SK-N-SH (cell line): ENCODE measurements around the gene C17orf67. TPM values are rescaled to one million over a fixed set of nuclear protein-coding genes. Genes with fewer than 3 reads are reported as not detected.
A peak's percentile ranks its signal among the peaks of the same experiment; 100 is the strongest.

Experiments
- CTCF ChIA-PET: fragments of 300-600, 350-600 bp; formaldehyde crosslinking; extraction: SDS; loops from one replicate; lab custom pipeline; 2021; lab: Yijun Ruan, JAX
- POLR2A ChIA-PET: fragments of 350-600 bp; sonication (Branson Sonifier 250); formaldehyde crosslinking; extraction: SDS; loops from one replicate; lab custom pipeline; 2020; ENCODE audit warnings: antibody characterized with exemption, inconsistent platforms; lab: Yijun Ruan, JAX
- DNase-seq: peaks from one replicate; pipeline ENCODE4 v3.0.0; 2012
- H2AFZ ChIP-seq: fragments of 200-600 bp; sonication (generic); 2 replicates; pipeline ENCODE4 v1.8.1; 2016; ENCODE audit warnings: antibody characterized with exemption, mild to moderate bottlenecking, low read depth
- H3F3A ChIP-seq: fragments of 200-600 bp; sonication (generic); replicated peaks from 2 replicates; pipeline ENCODE3; 2016; ENCODE audit warnings: antibody characterized with exemption, mild to moderate bottlenecking; ENCODE audit not compliant: insufficient read depth
- H3K27ac ChIP-seq, 2 experiments: fragments of 200-500 bp in 1 of 2; fragments of 200-600 bp in 1 of 2; sonication (Bioruptor generic) in 1 of 2; sonication (generic), shearing (Covaris generic) in 1 of 2; 2 replicates each; pipeline versions ENCODE4 v1.5.1 to v1.6.1; 2014 to 2016; ENCODE audit warnings: low read depth in 2 of 2, inconsistent platforms in 1 of 2, low read length in 1 of 2, mild to moderate bottlenecking in 1 of 2, mixed read lengths in 1 of 2
- H3K27me3 ChIP-seq: fragments of 200-600 bp; sonication (generic), shearing (Covaris generic); 2 replicates; pipeline ENCODE4 v1.6.1; 2016; ENCODE audit warnings: mixed run types; ENCODE audit not compliant: insufficient read depth
- H3K36me3 ChIP-seq, 2 experiments: fragments of 200-500 bp in 1 of 2; fragments of 200-600 bp in 1 of 2; sonication (Bioruptor generic) in 1 of 2; sonication (generic) in 1 of 2; replicated peaks in 1 of 2; 2 replicates each; pipeline versions ENCODE3 to v1.5.1; 2014 to 2016; ENCODE audit warnings: low read length in 1 of 2, mild to moderate bottlenecking in 1 of 2; ENCODE audit not compliant: insufficient read depth in 2 of 2, control insufficient read depth in 1 of 2
- H3K4me1 ChIP-seq, 2 experiments: fragments of 200-500 bp in 1 of 2; fragments of 200-600 bp in 1 of 2; sonication (Bioruptor generic) in 1 of 2; sonication (generic), shearing (Covaris generic) in 1 of 2; 2 replicates each; pipeline versions ENCODE4 v1.5.1 to v1.6.1; 2014 to 2016; ENCODE audit warnings: low read depth in 1 of 2, low read length in 1 of 2, mixed run types in 1 of 2; ENCODE audit not compliant: insufficient read depth in 2 of 2, control insufficient read depth in 1 of 2
- H3K4me2 ChIP-seq: fragments of 200-600 bp; sonication (generic), shearing (Covaris generic); 2 replicates; pipeline ENCODE4 v1.6.1; 2017; ENCODE audit warnings: mixed run types
- H3K4me3 ChIP-seq, 2 experiments: fragments of 200-500 bp in 1 of 2; fragments of 200-600 bp in 1 of 2; sonication (Bioruptor generic) in 1 of 2; sonication (generic), shearing (Covaris generic) in 1 of 2; 2 replicates each; pipeline versions ENCODE4 v1.5.1 to v1.8.1; 2014 to 2016; ENCODE audit warnings: low read depth in 2 of 2, inconsistent platforms in 1 of 2, low read length in 1 of 2, mild to moderate bottlenecking in 1 of 2, mixed read lengths in 1 of 2, moderate library complexity in 1 of 2
- H3K79me2 ChIP-seq: fragments of 200-600 bp; sonication (generic); 2 replicates; pipeline ENCODE4 v1.8.1; 2017; ENCODE audit warnings: mild to moderate bottlenecking; ENCODE audit not compliant: insufficient read depth
- H3K9ac ChIP-seq: fragments of 200-600 bp; sonication (generic); 2 replicates; pipeline ENCODE4 v1.6.1; 2017; ENCODE audit warnings: mixed run types
- H3K9me2 ChIP-seq: fragments of 200-600 bp; sonication (generic); 2 replicates; pipeline ENCODE4 v1.6.1; 2017; ENCODE audit warnings: mixed run types
- H3K9me3 ChIP-seq: fragments of 200-600 bp; sonication (generic); 2 replicates; pipeline ENCODE4 v1.6.1; 2017; ENCODE audit warnings: mixed run types, mild to moderate bottlenecking, moderate library complexity
- H4K20me1 ChIP-seq: fragments of 200-600 bp; sonication (generic); 2 replicates; pipeline ENCODE4 v1.6.1; 2017; ENCODE audit warnings: mild to moderate bottlenecking, mixed run types; ENCODE audit not compliant: insufficient read depth
- CHD2 ChIP-seq: fragments of 150-350 bp; IDR thresholded peaks from 2 replicates; pipeline ENCODE4 v1.6.1; 2018; ENCODE audit warnings: low read length; ENCODE audit not compliant: partially characterized antibody
- CTCF ChIP-seq: fragments of 200-600 bp; sonication (generic); IDR thresholded peaks from 2 replicates; pipeline ENCODE4 v1.6.1; 2017; ENCODE audit warnings: antibody characterized with exemption, mild to moderate bottlenecking, moderate library complexity
- ELF1 ChIP-seq: IDR thresholded peaks from 2 replicates; pipeline ENCODE4 v1.4.0; 2012
- FOSL2 ChIP-seq: IDR thresholded peaks from 2 replicates; pipeline ENCODE4 v1.4.0; 2012; ENCODE audit warnings: low read depth, mild to moderate bottlenecking, moderate library complexity, borderline replicate concordance
- JUND ChIP-seq: IDR thresholded peaks from 2 replicates; pipeline ENCODE4 v1.4.0; 2012
- MXI1 ChIP-seq: IDR thresholded peaks from 2 replicates; pipeline ENCODE4 v1.6.1; 2012; ENCODE audit warnings: mild to moderate bottlenecking, low read depth, low read length, improper control_type of control experiment
- NFIC ChIP-seq: IDR thresholded peaks from 2 replicates; pipeline ENCODE4 v1.4.0; 2012; ENCODE audit warnings: borderline replicate concordance
- POLR2AphosphoS5 ChIP-seq: IDR thresholded peaks from 2 replicates; pipeline ENCODE4 v1.6.1; 2012; ENCODE audit warnings: low read depth, low read length
- RAD21 ChIP-seq: IDR thresholded peaks from 2 replicates; pipeline ENCODE4 v1.6.1; 2012; ENCODE audit warnings: mild to moderate bottlenecking, low read length
- REST ChIP-seq: IDR thresholded peaks from 2 replicates; pipeline ENCODE4 v1.6.1; 2012; ENCODE audit warnings: mild to moderate bottlenecking, low read depth, low read length, moderate library complexity
- RFX5 ChIP-seq: IDR thresholded peaks from 2 replicates; pipeline ENCODE4 v1.6.1; 2012; ENCODE audit warnings: mild to moderate bottlenecking, improper control_type of control experiment, low read length
- RXRA ChIP-seq: IDR thresholded peaks from 2 replicates; pipeline ENCODE4 v1.4.0; 2012; ENCODE audit warnings: low read depth, mild to moderate bottlenecking, borderline replicate concordance
- SIN3A ChIP-seq: IDR thresholded peaks from 2 replicates; pipeline ENCODE4 v1.6.1; 2012; ENCODE audit warnings: low read depth, mild to moderate bottlenecking, low read length, moderate library complexity, borderline replicate concordance
- TAF1 ChIP-seq: IDR thresholded peaks from 2 replicates; pipeline ENCODE4 v1.6.1; 2012; ENCODE audit warnings: low read depth, mild to moderate bottlenecking, low read length, moderate library complexity, borderline replicate concordance
- USF2 ChIP-seq: fragments of 150-350 bp; IDR thresholded peaks from 2 replicates; pipeline ENCODE4 v1.6.1; 2017; ENCODE audit warnings: antibody characterized with exemption, low read length, low read depth, borderline replicate concordance
- YY1 ChIP-seq: IDR thresholded peaks from 2 replicates; pipeline ENCODE4 v1.4.0; 2012; ENCODE audit warnings: low read depth, mild to moderate bottlenecking
- WGBS: methylation state at CpG from one replicate; pipeline ENCODE4 v1.1.6; 2017; ENCODE audit warnings: low lambda C conversion rate; 5-methylcytosine and 5-hydroxymethylcytosine counted together
- polyA plus RNA-seq, 3 experiments: library from polyadenylated mRNA; depleted of rRNA; stranded (reverse); fragments of >200 nt; gene quantifications; 2 replicates each; pipeline ENCODE4 v1.2.3, GENCODE V29; 2012
- TF ChIP-seq, protein P1 (sequence below): fragments of 150-350 bp; IDR thresholded peaks from 2 replicates; pipeline ENCODE4 v1.6.1; 2016; ENCODE audit warnings: mild to moderate bottlenecking, low read depth, low read length
- TF ChIP-seq, protein P2 (sequence below): IDR thresholded peaks from 2 replicates; pipeline ENCODE4 v1.4.0; 2012; ENCODE audit warnings: low read depth, borderline replicate concordance
- TF ChIP-seq, protein P3 (sequence below): IDR thresholded peaks from 2 replicates; pipeline ENCODE4 v1.4.0; 2012; ENCODE audit warnings: low read depth
- TF ChIP-seq, protein P4 (sequence below): IDR thresholded peaks from 2 replicates; pipeline ENCODE4; 2012

C17orf67 gene
- polyA plus RNA-seq, 1 of the 3 experiments (the other 2 are of a cell fraction): 1.7 TPM

DNA sequence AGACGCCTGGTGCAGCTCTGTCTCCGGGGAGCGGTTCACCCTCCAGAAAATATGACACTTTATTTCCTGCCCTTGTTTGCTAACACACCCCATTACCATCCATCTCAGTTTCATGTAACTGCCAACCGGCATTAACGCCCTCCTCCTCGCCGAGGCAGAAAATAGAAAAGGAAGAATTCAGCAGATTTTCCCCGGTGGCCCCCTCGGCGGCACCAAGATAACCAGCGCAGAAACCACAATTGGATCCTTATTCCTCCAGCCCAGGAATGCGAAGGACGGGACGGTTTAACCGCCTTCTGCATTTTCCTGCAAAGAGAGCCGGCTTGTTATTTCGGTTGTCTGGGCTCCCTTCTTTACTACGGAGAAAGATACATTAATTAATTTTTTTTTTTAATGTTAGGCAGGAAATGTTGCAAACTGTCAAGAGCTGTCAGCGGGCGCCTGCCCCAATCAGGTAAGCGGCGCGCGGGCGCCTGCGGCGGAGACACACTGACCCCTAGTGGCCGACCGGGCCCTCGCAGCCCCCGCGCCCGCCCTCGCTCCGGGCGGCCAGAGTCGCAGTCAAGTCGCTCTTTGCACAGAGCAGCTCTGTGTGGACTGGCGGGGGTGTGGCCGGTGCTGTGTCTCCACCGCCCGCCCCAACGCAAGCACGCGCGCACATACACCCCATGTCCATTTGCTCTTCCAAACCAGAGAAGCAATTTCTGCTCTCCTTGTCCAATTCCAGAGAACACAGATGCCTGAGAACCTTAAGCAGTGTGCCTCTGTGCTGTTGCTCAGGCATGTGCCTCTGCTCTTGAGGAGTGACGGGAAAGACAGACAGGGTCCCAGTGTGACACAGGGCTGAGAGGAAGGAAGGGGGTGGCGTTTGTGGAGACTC, 53.6 kb downstream of the C17orf67 start:
- 2% methylated on average over 45 of the region's 48 CpGs for WGBS
- peak overlapping the region; percentile 87 for H3K4me2 ChIP-seq
- POLR2A ChIA-PET: no interaction called here
- TF ChIP-seq USF2 (no peak), RAD21 (peak; percentile 85), MXI1 (peak; percentile 68), CTCF (peak; percentile 100), RXRA (no peak), SIN3A (peak; percentile 83; the same call in 1 of the 2 replicates), POLR2AphosphoS5 (no peak), ELF1 (no peak), YY1 (peak; percentile 30; the same call in 1 of the 2 replicates), JUND (no peak), NFIC (no peak), CHD2 (no peak), FOSL2 (no peak), RFX5 (no peak), TAF1 (no peak), REST (no peak)
- TF ChIP-seq, protein P1, sequence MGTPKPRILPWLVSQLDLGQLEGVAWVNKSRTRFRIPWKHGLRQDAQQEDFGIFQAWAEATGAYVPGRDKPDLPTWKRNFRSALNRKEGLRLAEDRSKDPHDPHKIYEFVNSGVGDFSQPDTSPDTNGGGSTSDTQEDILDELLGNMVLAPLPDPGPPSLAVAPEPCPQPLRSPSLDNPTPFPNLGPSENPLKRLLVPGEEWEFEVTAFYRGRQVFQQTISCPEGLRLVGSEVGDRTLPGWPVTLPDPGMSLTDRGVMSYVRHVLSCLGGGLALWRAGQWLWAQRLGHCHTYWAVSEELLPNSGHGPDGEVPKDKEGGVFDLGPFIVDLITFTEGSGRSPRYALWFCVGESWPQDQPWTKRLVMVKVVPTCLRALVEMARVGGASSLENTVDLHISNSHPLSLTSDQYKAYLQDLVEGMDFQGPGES: no peak
- TF ChIP-seq, protein P2, sequence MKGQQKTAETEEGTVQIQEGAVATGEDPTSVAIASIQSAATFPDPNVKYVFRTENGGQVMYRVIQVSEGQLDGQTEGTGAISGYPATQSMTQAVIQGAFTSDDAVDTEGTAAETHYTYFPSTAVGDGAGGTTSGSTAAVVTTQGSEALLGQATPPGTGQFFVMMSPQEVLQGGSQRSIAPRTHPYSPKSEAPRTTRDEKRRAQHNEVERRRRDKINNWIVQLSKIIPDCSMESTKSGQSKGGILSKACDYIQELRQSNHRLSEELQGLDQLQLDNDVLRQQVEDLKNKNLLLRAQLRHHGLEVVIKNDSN: no peak
- TF ChIP-seq, protein P3, sequence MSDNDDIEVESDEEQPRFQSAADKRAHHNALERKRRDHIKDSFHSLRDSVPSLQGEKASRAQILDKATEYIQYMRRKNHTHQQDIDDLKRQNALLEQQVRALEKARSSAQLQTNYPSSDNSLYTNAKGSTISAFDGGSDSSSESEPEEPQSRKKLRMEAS: peak; percentile 51
- TF ChIP-seq, protein P4, sequence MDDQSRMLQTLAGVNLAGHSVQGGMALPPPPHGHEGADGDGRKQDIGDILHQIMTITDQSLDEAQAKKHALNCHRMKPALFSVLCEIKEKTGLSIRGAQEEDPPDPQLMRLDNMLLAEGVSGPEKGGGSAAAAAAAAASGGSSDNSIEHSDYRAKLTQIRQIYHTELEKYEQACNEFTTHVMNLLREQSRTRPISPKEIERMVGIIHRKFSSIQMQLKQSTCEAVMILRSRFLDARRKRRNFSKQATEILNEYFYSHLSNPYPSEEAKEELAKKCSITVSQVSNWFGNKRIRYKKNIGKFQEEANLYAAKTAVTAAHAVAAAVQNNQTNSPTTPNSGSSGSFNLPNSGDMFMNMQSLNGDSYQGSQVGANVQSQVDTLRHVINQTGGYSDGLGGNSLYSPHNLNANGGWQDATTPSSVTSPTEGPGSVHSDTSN: peak; percentile 52; the same call in 1 of the 2 replicates

More for the DNA sequence above, 53.6 kb downstream of the C17orf67 start:
- no peaks in the 10 kb centered on the region for H3K9me3 ChIP-seq
- H3K79me2 ChIP-seq: no peaks in the 10 kb centered on the region
- H4K20me1 ChIP-seq: no peaks in the 10 kb centered on the region
- no peaks in the 10 kb centered on the region for H3K36me3 ChIP-seq
- H3K27me3 ChIP-seq: no peaks in the 10 kb centered on the region
- peaks cover 4 to 8% of the 10 kb centered on the region in 2 experiments; a peak in 2 of 4 replicates for H3K4me1 ChIP-seq
- CTCF ChIA-PET: interaction anchor here (0.6 to 4.9 kb wide), 79 partner anchors 9 to 981 kb away, joined by 3 to 63 read pairs (median 4); partner anchors contain the start of genes NOG and SCPEP1
- no peaks in the 10 kb centered on the region for H3K9me2 ChIP-seq
- H3K9ac ChIP-seq: no peak overlapping the region; the same call in 1 of the 2 replicates
- peak; percentile 93 for DNase-seq
- peak overlapping the region; percentile 87; the same call in 1 of the 2 replicates for H2AFZ ChIP-seq
- H3K4me3 ChIP-seq: peak overlapping the region; percentile 45 to 61
- peaks cover 7% of the 10 kb centered on the region for H3F3A ChIP-seq
- H3K27ac ChIP-seq: no peak overlapping the region
